Ovary (tissue), 9 donors: ENCODE measurements around the gene SLC25A29. TPM values are rescaled to one million over a fixed set of nuclear protein-coding genes. Genes with fewer than 3 reads are reported as not detected.

Experiments
- DNase-seq, 5 donors: peaks; one replicate each; pipeline ENCODE4 v3.0.0-alpha.2; 2019 to 2020
- H3K27ac ChIP-seq, 2 donors: fragments of 200-600 bp; one replicate each; pipeline versions ENCODE4 v1.5.1 to v1.8.0; 2019 to 2022
- H3K27me3 ChIP-seq: fragments of 200-600 bp; one replicate; pipeline ENCODE4 v1.8.0; 2022
- H3K36me3 ChIP-seq: fragments of 200-600 bp; sonication (generic); one replicate; pipeline ENCODE4 v1.5.1; 2019
- H3K4me1 ChIP-seq: one replicate; pipeline ENCODE4 v1.8.1; 2013; ENCODE audit warnings: mild to moderate bottlenecking, moderate library complexity; ENCODE audit not compliant: insufficient read depth
- H3K4me3 ChIP-seq: fragments of 200-600 bp; sonication (generic); one replicate; pipeline ENCODE4 v1.5.1; 2017
- H3K9me3 ChIP-seq, 2 donors: fragments of 200-600 bp in 1 of 2; sonication (generic) in 1 of 2; one replicate each; pipeline versions ENCODE4 v1.5.1 to v1.8.1; 2013 to 2019; ENCODE audit warnings: mild to moderate bottlenecking in 1 of 2, moderate library complexity in 1 of 2
- EP300 ChIP-seq: sonication (generic); formaldehyde crosslinking; IDR thresholded peaks from one replicate; pipeline ENCODE4 v1.6.1; 2017; ENCODE audit warnings: antibody characterized with exemption
- POLR2A ChIP-seq: fragments of 450-650 bp; IDR thresholded peaks from one replicate; pipeline ENCODE4 v1.6.1; 2017; ENCODE audit warnings: antibody characterized with exemption, mild to moderate bottlenecking, moderate library complexity
- WGBS, 3 donors: extraction: QIAGEN DNeasy Blood & Tissue Kit in 1 of 3; methylation state at CpG; one replicate each; pipeline versions ENCODE4 v1.1.5 to v1.1.7; 2013 to 2017; 5-methylcytosine and 5-hydroxymethylcytosine counted together
- intact Hi-C, 4 donors: fragments of 100-400 bp; cut with DNase I; formaldehyde crosslinking; loops; one replicate each; pipeline versions ENCODE4 v1.11.0 to v1.15.1; 2022 to 2023
- polyA plus RNA-seq, 2 donors: library from polyadenylated mRNA; stranded (reverse); fragments of 200-250 nt in 1 of 2; fragments of 350-450 nt in 1 of 2; fragmentation: Illumina TruSeq in 1 of 2; extraction: RNeasy Lipid Tissue Mini Kit (QIAGEN cat#74804) in 1 of 2; gene quantifications; one replicate each; pipeline ENCODE4 v1.2.3, GENCODE V29; 2013 to 2014
- total RNA-seq, 7 donors: library from RNA; depleted of rRNA in 2 of 7; stranded (reverse); fragments of >200 nt in 2 of 7; fragmentation: NEBNext Ultra II Directional in 3 of 7; extraction: Animal tissue kit (Norgen Biotek cat#: 25700) in 3 of 7; gene quantifications; one replicate each; pipeline versions ENCODE4 v1.1.0 to v1.2.4, GENCODE V29; 2016 to 2023
- TF ChIP-seq, protein P1 (sequence below), 3 donors: fragments of 450-650 bp in 2 of 3; fragments of 200-600 bp in 1 of 3; IDR thresholded peaks; one replicate each; pipeline versions ENCODE4 v1.5.1 to v1.8.0; 2016 to 2022; ENCODE audit warnings: antibody characterized with exemption in 3 of 3, mild to moderate bottlenecking in 1 of 3
- donor health status: DM: no; HTN: no; CAD: no; lungs with moderate emphysema.
- donor health status: DM: no; HTN: no; CAD: no.
- donor health status: Bipolar disorder and iron deficiency.
- donor health status: DM: yes; HTN: yes; CAD: no.
- donor health status: DM: no; HTN: no; CAD: no.
- donor health status: DM: yes; HTN: yes; CAD: no.

SLC25A29 gene
- total and polyA plus RNA-seq, 9 donors = 9.1 to 177 (median 69.9) TPM

- Histone ChIP-seq H3K4me1 (no peaks in the 10 kb centered on the region), H3K4me3 (no peak overlapping the region), H3K36me3 (no peaks in the 10 kb centered on the region), H3K27ac (no peak overlapping the region), H3K27me3 (no peaks in the 10 kb centered on the region), H3K9me3 (no peaks in the 10 kb centered on the region)
- intact Hi-C loops = no loop called here
- DNase-seq = no peak
- TF ChIP-seq EP300 (no peak), POLR2A (no peak)
- 83 to 95% (median 87%) methylated on average over 2 of the region's 2 CpGs for WGBS, 3 donors
Measured at GRCh38 chr14:100279133-100279532, 27.1 kb downstream of the SLC25A29 start.

GRCh38 chr14:100278702-100279101 lies 27.5 kb downstream of the SLC25A29 start:
- WGBS, 3 donors = 69 to 72% (median 69%) methylated on average over 8 of the region's 8 CpGs
- Histone ChIP-seq H3K9me3 (no peaks in the 10 kb centered on the region), H3K4me1 (no peaks in the 10 kb centered on the region), H3K27me3 (no peaks in the 10 kb centered on the region), H3K4me3 (no peak overlapping the region), H3K36me3 (no peaks in the 10 kb centered on the region), H3K27ac (no peak overlapping the region)
- intact Hi-C loops = no loop called here
- TF ChIP-seq EP300 (no peak), POLR2A (no peak)
- TF ChIP-seq, protein P1, sequence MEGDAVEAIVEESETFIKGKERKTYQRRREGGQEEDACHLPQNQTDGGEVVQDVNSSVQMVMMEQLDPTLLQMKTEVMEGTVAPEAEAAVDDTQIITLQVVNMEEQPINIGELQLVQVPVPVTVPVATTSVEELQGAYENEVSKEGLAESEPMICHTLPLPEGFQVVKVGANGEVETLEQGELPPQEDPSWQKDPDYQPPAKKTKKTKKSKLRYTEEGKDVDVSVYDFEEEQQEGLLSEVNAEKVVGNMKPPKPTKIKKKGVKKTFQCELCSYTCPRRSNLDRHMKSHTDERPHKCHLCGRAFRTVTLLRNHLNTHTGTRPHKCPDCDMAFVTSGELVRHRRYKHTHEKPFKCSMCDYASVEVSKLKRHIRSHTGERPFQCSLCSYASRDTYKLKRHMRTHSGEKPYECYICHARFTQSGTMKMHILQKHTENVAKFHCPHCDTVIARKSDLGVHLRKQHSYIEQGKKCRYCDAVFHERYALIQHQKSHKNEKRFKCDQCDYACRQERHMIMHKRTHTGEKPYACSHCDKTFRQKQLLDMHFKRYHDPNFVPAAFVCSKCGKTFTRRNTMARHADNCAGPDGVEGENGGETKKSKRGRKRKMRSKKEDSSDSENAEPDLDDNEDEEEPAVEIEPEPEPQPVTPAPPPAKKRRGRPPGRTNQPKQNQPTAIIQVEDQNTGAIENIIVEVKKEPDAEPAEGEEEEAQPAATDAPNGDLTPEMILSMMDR (IDR thresholded peaks at IDR 0.05) = no peak
- DNase-seq = no peak

DNA sequence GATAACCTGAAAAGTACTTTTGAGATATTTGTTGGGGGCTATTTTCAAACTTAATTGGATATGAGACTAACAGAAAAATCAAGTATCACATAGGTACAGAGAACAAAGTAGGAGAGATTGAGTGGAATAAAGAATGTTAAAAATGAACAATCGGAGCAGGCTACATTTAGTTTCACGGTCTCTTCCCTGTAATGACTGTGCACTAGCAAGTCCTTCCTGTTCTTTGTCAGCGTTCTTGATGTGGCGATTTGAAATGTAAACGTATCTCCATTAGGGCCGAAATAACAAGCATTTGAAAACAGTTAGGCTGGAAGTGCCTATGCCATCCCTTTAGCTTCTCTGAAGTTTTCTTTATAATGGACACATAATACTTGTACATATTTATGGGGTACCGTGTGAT lies 31.0 kb downstream of the SLC25A29 start:
- H3K9me3 ChIP-seq = no peaks in the 10 kb centered on the region
- 83 to 88% (median 84%) methylated on average over 7 of the region's 7 CpGs for WGBS, 3 donors
- no peak for TF ChIP-seq POLR2A
- TF ChIP-seq, protein P1 (IDR thresholded peaks at IDR 0.05) = no peak
- TF ChIP-seq EP300 = no peak
- intact Hi-C loops = no loop called here
- DNase-seq = no peak
- H3K27me3 ChIP-seq = no peaks in the 10 kb centered on the region
- H3K36me3 ChIP-seq = no peaks in the 10 kb centered on the region
- no peak overlapping the region for H3K27ac ChIP-seq
- H3K4me1 ChIP-seq = no peaks in the 10 kb centered on the region
- H3K4me3 ChIP-seq = no peak overlapping the region

GRCh38 chr14:100274250-100274649 lies 32.0 kb downstream of the SLC25A29 start:
- intact Hi-C loops = no loop called here
- TF ChIP-seq, protein P1 (IDR thresholded peaks at IDR 0.05) = no peak
- TF ChIP-seq EP300 = no peak
- no peak for TF ChIP-seq POLR2A
- no peaks in the 10 kb centered on the region for H3K27me3 ChIP-seq
- H3K36me3 ChIP-seq = no peaks in the 10 kb centered on the region
- no peak overlapping the region for H3K27ac ChIP-seq
- no peaks in the 10 kb centered on the region for H3K4me1 ChIP-seq
- no peak for DNase-seq
- 94 to 97% (median 96%) methylated on average over 4 of the region's 4 CpGs for WGBS, 3 donors
- no peak overlapping the region for H3K4me3 ChIP-seq
- no peaks in the 10 kb centered on the region for H3K9me3 ChIP-seq

GRCh38 chr14:100271247-100271939 lies 34.9 kb downstream of the SLC25A29 start:
- no peaks in the 10 kb centered on the region for H3K36me3 ChIP-seq
- H3K4me3 ChIP-seq = no peak overlapping the region
- no peaks in the 10 kb centered on the region for H3K9me3 ChIP-seq
- DNase-seq = no peak
- intact Hi-C loops = no loop called here
- H3K27ac ChIP-seq = no peak overlapping the region
- 88 to 92% (median 89%) methylated on average over 10 of the region's 10 CpGs for WGBS, 3 donors
- no peaks in the 10 kb centered on the region for H3K27me3 ChIP-seq
- TF ChIP-seq EP300 (no peak), POLR2A (no peak)
- TF ChIP-seq, protein P1 (IDR thresholded peaks at IDR 0.05) = no peak
- H3K4me1 ChIP-seq = no peaks in the 10 kb centered on the region
